ENCODE results near the gene CLCF1. TPM values are rescaled to one million over a fixed set of nuclear protein-coding genes. Genes with fewer than 3 reads are reported as not detected.

The CLCF1 gene
- total and polyA plus RNA-seq, 10 of the 15 experiments (the other 5 are each of a cell fraction or from before 2014, with no cell fraction given) = 0.16 to 2.1 (median 0.63) TPM; not detected in 1

DNA sequence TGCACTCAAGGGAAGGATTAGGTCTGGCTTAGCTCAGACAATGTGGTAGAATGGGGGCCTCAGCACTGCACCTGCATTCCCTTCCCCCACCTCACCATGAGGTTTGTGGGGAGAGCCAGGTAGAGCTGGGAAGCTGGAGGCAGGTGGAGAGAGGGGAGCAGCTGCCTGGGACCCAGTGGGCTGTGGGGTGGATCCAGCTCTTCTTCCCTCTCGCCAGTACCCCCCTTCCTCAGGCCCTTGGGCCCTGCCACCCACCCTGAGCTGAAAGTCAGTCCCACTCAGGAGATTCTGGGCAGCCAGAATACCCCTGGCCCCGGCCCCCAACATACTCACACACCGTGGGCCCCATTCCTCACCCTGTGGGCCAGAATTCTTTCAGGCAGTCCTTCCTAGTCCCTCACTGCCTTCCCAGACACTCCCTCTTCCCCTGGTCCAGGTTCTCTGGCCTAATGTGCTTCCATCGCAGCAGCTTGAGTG, 17.0 kb downstream of the CLCF1 start:
- intact Hi-C loops (cut with micrococcal nuclease; ENCODE audit: unreplicated experiment) = loop anchor here (2.0 kb wide), 2 partner anchors 14 to 150 kb away; no protein-coding TSS in a partner anchor
- Histone ChIP-seq H3K27ac (ENCODE audit: control insufficient read depth, insufficient read depth) (peak overlapping the region; percentile 67), H3K27me3 (replicated peaks in 1 of 2; ENCODE audit: control insufficient read depth in 2 of 2, insufficient read depth in 2 of 2, low read length in 1 of 2) (no peaks in the 10 kb centered on the region; a peak in 1 of 4 replicates), H3K4me2 (ENCODE audit: control insufficient read depth, insufficient read depth) (peak overlapping the region; percentile 39), H3K9me3 (replicated peaks; ENCODE audit: control insufficient read depth, insufficient read depth, low read length) (no peaks in the 10 kb centered on the region), H3K4me1 (ENCODE audit: control insufficient read depth, insufficient read depth, low read length) (peaks cover 36% of the 10 kb centered on the region), H3K36me3 (ENCODE audit: control insufficient read depth in 2 of 2, insufficient read depth in 2 of 2, low read length in 1 of 2) (no peaks in the 10 kb centered on the region), H3K4me3 (peak overlapping the region; percentile 51; the same call in 1 of the 2 replicates), H4K20me1 (ENCODE audit: control insufficient read depth, insufficient read depth) (no peaks in the 10 kb centered on the region), H2AFZ (ENCODE audit: control insufficient read depth, low read depth, low read length) (peak overlapping the region; percentile 70), H3K79me2 (ENCODE audit: control insufficient read depth, insufficient read depth, low read length) (peaks cover 16% of the 10 kb centered on the region), H3K9ac (ENCODE audit: control insufficient read depth, insufficient read depth, low read length) (peak overlapping the region; percentile 65)
- 0 out of 4 replicates have a peak, but pooled peaks of 1 of the 2 experiments have one; percentile 6 for TF ChIP-seq BHLHE40 (IDR thresholded peaks at IDR 0.05; ENCODE audit: borderline replicate concordance in 1 of 2, low read depth in 2 of 2, low read length in 1 of 2)
- TF ChIP-seq HDGF (IDR thresholded peaks at IDR 0.05) = peak; percentile 87; the same call in 1 of the 2 replicates
- no peak for TF ChIP-seq SPI1 (IDR thresholded peaks at IDR 0.05; ENCODE audit: borderline replicate concordance, insufficient read depth, low read depth, low read length)
- peak; percentile 13; the same call in 1 of the 2 replicates for TF ChIP-seq GATAD2B (conservative IDR thresholded peaks at IDR 0.05; ENCODE audit: low read depth)
- in situ Hi-C loops (cut with MboI) = no loop called here
- ATAC-seq (no peak), FAIRE-seq (no peak), DNase-seq (ENCODE audit: low read depth, low spot score) (no peak)
- ChIA-PET SMC1A (ENCODE audit: uncharacterized antibody, unreplicated experiment) (interaction anchor here (0.8 to 15.8 kb wide), 11 partner anchors 11 to 303 kb away, joined by 3 to 646 read pairs (median 6); partner anchors contain the start of genes CLCF1, PPP1CA, RAD9A and TBC1D10C), RAD21 (ENCODE audit: unreplicated experiment) (interaction anchor here (0.6 to 10.1 kb wide), 14 partner anchors 11 to 303 kb away, joined by 3 to 525 read pairs (median 4); partner anchors contain the start of genes CLCF1, PPP1CA, PTPRCAP and RAD9A), POLR2A (interaction anchor here (1.0 to 11.4 kb wide), 9 partner anchors 11 to 89 kb away, joined by 3 to 183 read pairs (median 11); partner anchors contain the start of genes PPP1CA, RAD9A and TBC1D10C), CTCF (interaction anchor here (0.6 to 26.2 kb wide), 13 partner anchors 9 to 638 kb away, joined by 3 to 1301 read pairs (median 4); partner anchors contain the start of genes CLCF1, PPP1CA and RAD9A)
- 21% methylated on average over 4 of the region's 4 CpGs for WGBS (ENCODE audit: insufficient coverage, insufficient replicate concordance, low lambda C conversion rate, missing lambda C conversion rate)
- BruUV-seq (replicated peaks) = no TSS peak
